Measurements from ENCODE around the gene CES3.

The CES3 gene

DNA sequence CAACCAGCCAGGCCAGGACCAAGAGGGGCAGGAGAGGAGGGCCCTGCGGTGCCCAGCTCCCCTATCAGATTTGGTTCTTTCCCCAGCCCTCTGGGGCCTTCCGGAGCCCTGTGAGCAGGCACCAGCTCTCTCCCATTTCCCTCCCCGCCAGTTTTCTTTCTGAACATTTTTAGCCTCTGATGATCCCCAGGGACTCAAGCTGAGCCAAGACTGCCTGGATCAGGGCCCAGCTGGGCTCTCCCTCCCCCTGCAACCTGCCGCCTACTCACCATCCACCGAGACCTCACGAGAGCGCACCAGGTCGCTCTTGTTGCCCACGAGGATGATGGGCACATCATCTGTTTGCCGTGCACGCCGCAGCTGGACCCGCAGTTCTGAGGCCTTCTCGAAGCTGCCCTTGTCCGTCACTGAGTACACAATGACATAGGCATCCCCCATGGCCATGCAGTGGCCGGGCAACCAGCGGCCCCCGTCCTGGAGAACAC is 37.8 kb upstream of the CES3 start:
- Mint-ChIP-seq H3K4me1 (ENCODE audit: low read depth) (peaks cover 11% of the 10 kb centered on the region), H3K27ac (no peak overlapping the region), H3K9me3 (no peaks in the 10 kb centered on the region), H3K36me3 (ENCODE audit: low read depth) (no peaks in the 10 kb centered on the region), H3K4me3 (no peak overlapping the region), H3K27me3 (ENCODE audit: low read depth) (peaks cover 43% of the 10 kb centered on the region)

DNA sequence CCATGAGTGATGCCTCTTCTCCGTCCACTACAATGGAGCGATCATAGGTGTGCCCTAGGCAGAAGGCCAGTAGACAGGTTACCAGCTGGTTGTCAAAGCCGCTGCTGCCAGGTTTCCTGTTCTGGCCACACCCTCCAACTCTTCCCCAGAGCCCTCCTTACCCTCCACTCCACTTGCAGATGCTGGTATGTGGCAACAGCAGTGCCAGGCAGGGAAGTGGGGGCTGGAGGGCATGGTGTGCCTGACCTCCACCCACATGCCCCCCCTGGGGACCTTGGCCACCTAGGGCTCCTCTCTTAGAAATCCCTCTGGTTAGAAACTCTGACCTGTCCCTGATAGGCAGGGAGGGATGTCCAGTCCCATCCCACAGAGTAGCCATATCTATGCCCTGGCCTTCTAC is 37.2 kb upstream of the CES3 start:
- Mint-ChIP-seq H3K36me3 (ENCODE audit: low read depth) (no peaks in the 10 kb centered on the region), H3K4me3 (no peak overlapping the region), H3K4me1 (ENCODE audit: low read depth) (peaks cover 14% of the 10 kb centered on the region), H3K9me3 (no peaks in the 10 kb centered on the region), H3K27me3 (ENCODE audit: low read depth) (peaks cover 42% of the 10 kb centered on the region), H3K27ac (no peak overlapping the region)

DNA sequence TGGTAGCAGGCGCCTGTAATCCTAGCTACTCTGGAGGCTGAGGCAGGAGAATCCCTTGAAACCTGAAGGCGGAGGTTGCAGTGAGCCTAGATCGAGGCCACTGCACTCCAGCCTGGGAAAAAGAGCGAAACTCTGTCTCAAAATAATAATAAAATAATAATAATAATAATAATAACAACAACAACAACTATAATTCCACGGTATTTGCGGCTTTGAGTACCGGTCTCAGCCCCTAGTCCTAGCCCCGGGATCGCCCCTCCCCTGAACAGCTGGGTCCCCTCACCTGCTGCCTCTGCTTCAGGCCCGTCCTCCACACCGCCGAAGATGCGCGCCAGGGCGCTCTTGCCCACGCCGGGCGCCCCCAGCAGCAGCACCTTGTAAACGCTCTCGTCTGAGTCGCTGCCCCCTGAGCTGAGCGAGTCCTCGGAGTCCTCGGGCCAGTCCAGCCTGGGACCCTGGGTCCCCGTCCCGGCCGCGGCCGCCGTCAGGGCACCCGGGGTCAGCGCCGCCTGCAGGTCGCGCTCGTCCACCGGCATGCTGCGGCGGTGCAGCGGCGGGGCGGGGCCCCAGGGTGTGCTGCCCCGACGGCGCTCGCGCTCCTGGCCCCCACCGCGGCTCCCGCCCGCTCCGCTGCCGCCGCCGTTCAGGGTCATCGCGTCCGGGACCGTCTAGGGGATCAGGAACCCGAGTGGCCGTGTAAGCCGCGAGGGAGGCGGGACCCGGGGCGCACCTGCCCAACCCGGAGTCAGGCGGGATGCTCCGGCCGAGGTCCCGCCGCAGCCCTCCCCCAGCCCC is 36.3 kb upstream of the CES3 start:
- Mint-ChIP-seq H3K27ac (no peak overlapping the region), H3K9me3 (no peaks in the 10 kb centered on the region), H3K27me3 (ENCODE audit: low read depth) (peaks cover 42% of the 10 kb centered on the region), H3K4me3 (no peak overlapping the region), H3K4me1 (ENCODE audit: low read depth) (peaks cover 14% of the 10 kb centered on the region), H3K36me3 (ENCODE audit: low read depth) (no peaks in the 10 kb centered on the region)

DNA sequence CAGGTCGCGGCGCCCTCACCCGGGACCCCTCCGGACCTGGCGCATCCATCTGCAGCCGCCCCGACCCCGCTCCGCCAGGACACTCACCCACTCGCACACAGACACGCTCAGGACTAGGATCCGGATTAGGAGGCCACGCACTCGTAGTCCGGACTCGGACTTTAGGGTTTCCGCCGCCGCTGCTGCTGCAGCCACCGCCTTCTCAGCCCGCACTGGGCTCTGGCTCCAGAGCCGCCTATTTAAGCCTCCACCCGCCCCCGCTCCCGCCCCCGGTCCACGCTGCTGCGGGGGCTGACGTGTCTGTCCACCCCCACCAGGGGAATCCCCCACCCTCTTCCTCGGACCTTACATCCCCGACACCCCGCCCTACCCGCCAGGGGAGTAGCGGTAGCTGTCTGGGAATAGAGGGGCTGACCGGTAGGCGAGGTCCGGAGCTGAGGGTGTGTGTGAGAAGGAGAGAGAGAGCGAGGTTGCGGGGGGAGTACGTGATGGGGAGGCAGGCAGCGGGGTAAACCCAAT is 35.7 kb upstream of the CES3 start, which contains the start of gene RRAD:
TSS of gene RRAD (minus strand) at position 214 of the 519 bp plus-strand sequence. CDS start 356 bp downstream, outside the sequence.
- Mint-ChIP-seq H3K27ac (no peak within 1 kb of the TSS), H3K9me3 (no peaks in the 10 kb centered on the region), H3K4me1 (ENCODE audit: low read depth) (peaks cover 14% of the 10 kb centered on the region), H3K4me3 (peak within 1 kb of the TSS; percentile 72), H3K36me3 (ENCODE audit: low read depth) (no peaks in the 10 kb centered on the region), H3K27me3 (ENCODE audit: low read depth) (peaks cover 42% of the 10 kb centered on the region)

DNA sequence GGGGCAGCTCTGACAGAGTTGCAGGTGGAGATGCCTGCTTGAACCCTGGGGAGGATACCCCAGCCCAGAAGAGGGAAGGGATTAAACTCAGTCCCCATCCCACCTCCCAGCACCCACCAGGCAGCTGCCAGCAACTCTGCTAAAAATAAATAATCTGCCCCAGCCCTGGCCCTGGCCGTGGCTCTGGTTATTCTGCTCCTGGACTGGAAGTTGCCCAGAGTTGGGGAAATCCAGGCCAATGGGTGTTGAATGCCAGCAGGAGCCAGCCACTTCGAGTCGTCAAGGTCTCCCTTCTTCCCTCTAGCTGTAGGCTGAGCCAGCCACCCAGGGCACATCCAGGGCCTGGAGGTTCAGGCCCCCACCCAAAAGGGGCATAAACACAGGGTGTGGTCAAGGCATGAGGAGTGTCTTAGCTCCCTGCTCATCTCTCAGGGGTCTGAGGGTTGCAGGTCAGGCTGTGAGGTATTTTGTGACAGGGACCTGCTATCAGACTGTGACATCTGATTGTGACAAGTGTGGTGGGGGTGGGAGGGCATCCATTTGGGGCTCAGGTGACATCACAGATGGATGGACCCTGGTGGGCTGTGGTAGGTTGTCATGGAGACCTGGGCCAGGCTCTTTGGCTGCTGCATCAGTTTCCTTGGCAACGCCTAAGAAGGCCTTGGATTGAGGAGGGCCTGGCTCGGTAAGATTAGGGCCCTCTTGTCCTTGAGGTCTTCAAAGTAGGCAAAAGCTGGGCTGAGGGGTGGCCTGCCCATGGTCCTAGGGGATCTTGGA is 34.7 kb upstream of the CES3 start:
- H3K36me3 Mint-ChIP-seq (ENCODE audit: low read depth), result no peaks in the 10 kb centered on the region

GRCh38 chr16:66926961-66927436 is 34.1 kb upstream of the CES3 start:
- Mint-ChIP-seq H3K27me3 (ENCODE audit: low read depth) (peaks cover 35% of the 10 kb centered on the region), H3K36me3 (ENCODE audit: low read depth) (peaks cover 2% of the 10 kb centered on the region), H3K4me1 (ENCODE audit: low read depth) (peaks cover 15% of the 10 kb centered on the region), H3K27ac (no peak overlapping the region), H3K4me3 (no peak overlapping the region), H3K9me3 (no peaks in the 10 kb centered on the region)

More for the DNA sequence above, 34.7 kb upstream of the CES3 start:
- Mint-ChIP-seq H3K27ac (no peak overlapping the region), H3K4me3 (no peak overlapping the region), H3K4me1 (ENCODE audit: low read depth) (peaks cover 14% of the 10 kb centered on the region), H3K9me3 (no peaks in the 10 kb centered on the region), H3K27me3 (ENCODE audit: low read depth) (peaks cover 37% of the 10 kb centered on the region)

- Mint-ChIP-seq H3K27me3 (ENCODE audit: low read depth) (peaks cover 32% of the 10 kb centered on the region), H3K27ac (no peak overlapping the region), H3K4me1 (ENCODE audit: low read depth) (peaks cover 20% of the 10 kb centered on the region)
Observed at GRCh38 chr16:66927918-66928649, 33.0 kb upstream of the CES3 start.

DNA sequence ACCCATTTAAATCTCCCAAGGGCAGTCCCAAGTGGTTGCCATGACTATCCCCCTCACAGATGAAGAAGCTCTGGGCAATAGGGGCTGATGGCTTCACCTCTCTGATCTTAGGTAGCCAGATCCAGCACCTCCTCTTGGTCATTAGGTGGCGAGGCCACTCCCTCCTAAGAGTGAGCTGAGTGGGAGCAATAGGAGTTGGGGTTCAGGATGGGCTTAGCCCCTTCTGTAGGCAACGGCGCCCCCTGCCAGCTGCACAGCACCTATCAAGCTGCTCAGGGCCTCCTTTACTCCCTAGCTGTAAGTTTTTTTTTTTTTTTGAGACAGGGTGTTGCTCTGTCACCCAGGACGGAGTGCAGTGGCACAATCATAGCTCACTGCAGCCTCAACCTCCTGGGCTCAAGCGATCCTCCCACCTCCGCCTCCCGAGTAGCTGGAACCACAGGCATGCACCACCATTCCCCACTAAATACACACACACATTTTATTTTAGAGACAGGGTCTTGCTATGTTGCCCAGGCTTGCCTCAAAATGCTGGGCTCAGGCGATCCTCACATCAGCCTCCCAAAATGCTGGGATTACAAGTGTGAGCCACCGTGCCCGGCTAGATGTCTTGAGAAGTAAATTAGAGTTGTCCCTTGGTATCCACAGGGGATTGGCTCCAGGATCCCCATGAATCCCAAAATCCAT is 32.2 kb upstream of the CES3 start:
- peaks cover 25% of the 10 kb centered on the region for H3K4me1 Mint-ChIP-seq (ENCODE audit: low read depth)
- no peak overlapping the region for H3K4me3 Mint-ChIP-seq
- H3K27ac Mint-ChIP-seq, result no peak overlapping the region
- H3K27me3 Mint-ChIP-seq (ENCODE audit: low read depth), result peaks cover 24% of the 10 kb centered on the region
- no peaks in the 10 kb centered on the region for H3K9me3 Mint-ChIP-seq
- peaks cover 13% of the 10 kb centered on the region for H3K36me3 Mint-ChIP-seq (ENCODE audit: low read depth)

More at GRCh38 chr16:66927918-66928649, 33.0 kb upstream of the CES3 start:
- peaks cover 6% of the 10 kb centered on the region for H3K36me3 Mint-ChIP-seq (ENCODE audit: low read depth)
- H3K9me3 Mint-ChIP-seq, result no peaks in the 10 kb centered on the region
- H3K4me3 Mint-ChIP-seq, result no peak overlapping the region

GRCh38 chr16:66930189-66930588 is 30.9 kb upstream of the CES3 start:
- H3K9me3 Mint-ChIP-seq, result no peaks in the 10 kb centered on the region
- no peak overlapping the region for H3K4me3 Mint-ChIP-seq

GRCh38 chr16:66931665-66932064 is 29.4 kb upstream of the CES3 start:
- Mint-ChIP-seq H3K27me3 (ENCODE audit: low read depth) (no peaks in the 10 kb centered on the region), H3K36me3 (ENCODE audit: low read depth) (peaks cover 22% of the 10 kb centered on the region), H3K4me1 (ENCODE audit: low read depth) (peaks cover 34% of the 10 kb centered on the region), H3K4me3 (peak overlapping the region; percentile 33), H3K9me3 (no peaks in the 10 kb centered on the region), H3K27ac (peak overlapping the region; percentile 21)

More at GRCh38 chr16:66930189-66930588, 30.9 kb upstream of the CES3 start:
- Mint-ChIP-seq H3K27ac (no peak overlapping the region), H3K36me3 (ENCODE audit: low read depth) (peaks cover 18% of the 10 kb centered on the region), H3K27me3 (ENCODE audit: low read depth) (peaks cover 14% of the 10 kb centered on the region), H3K4me1 (ENCODE audit: low read depth) (peaks cover 28% of the 10 kb centered on the region)

DNA sequence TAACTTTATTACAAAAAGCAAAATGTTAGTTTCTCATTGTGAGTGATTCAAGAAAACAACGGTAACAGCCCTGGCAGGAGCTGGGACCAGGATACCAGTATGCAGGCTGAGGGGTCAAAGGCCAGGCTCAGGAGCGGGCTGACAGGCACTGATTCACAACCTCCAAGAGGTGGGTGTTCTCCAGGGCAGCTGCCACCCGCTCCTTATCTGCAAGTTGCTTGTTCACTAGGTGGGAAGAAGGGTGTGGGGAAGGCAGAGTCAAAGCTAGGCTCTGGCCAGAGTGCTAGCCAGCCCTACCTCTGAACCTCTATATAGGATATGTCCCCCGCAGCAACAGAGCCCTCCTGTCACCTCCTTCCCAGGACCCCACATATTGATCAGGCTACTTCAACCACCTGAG is 29.0 kb upstream of the CES3 start:
- H3K36me3 Mint-ChIP-seq (ENCODE audit: low read depth), result peaks cover 24% of the 10 kb centered on the region
- no peaks in the 10 kb centered on the region for H3K27me3 Mint-ChIP-seq (ENCODE audit: low read depth)
- H3K9me3 Mint-ChIP-seq, result no peaks in the 10 kb centered on the region
- peaks cover 38% of the 10 kb centered on the region for H3K4me1 Mint-ChIP-seq (ENCODE audit: low read depth)
- peak overlapping the region; percentile 97 for H3K4me3 Mint-ChIP-seq
- H3K27ac Mint-ChIP-seq, result peak overlapping the region; percentile 32

DNA sequence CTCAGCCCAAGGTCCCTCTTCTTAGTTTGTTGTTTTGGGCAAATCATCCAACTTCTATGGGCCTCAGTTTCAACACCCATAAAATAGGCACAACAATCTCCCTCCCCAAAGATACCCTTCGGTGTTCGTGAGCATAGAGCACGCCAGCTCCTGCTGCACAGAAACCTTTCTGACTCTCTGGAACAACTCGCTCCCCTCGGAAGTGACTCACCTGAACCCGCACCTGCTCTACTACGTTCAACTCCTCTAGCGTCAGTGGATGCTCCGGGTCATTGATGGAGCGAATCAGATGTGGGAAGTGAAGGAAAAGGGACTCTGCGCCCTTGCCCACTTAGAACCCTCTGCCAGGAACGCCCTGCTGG is 27.3 kb upstream of the CES3 start:
- peak overlapping the region; percentile 96 for H3K27ac Mint-ChIP-seq
- no peaks in the 10 kb centered on the region for H3K9me3 Mint-ChIP-seq
- peaks cover 24% of the 10 kb centered on the region for H3K36me3 Mint-ChIP-seq (ENCODE audit: low read depth)
- no peaks in the 10 kb centered on the region for H3K27me3 Mint-ChIP-seq (ENCODE audit: low read depth)
- peaks cover 35% of the 10 kb centered on the region for H3K4me1 Mint-ChIP-seq (ENCODE audit: low read depth)
- H3K4me3 Mint-ChIP-seq, result peak overlapping the region; percentile 97

- H3K27me3 Mint-ChIP-seq (ENCODE audit: low read depth), result no peaks in the 10 kb centered on the region
- peaks cover 24% of the 10 kb centered on the region for H3K36me3 Mint-ChIP-seq (ENCODE audit: low read depth)
- peak within 1 kb of the TSS; percentile 96 for H3K27ac Mint-ChIP-seq
- peaks cover 35% of the 10 kb centered on the region for H3K4me1 Mint-ChIP-seq (ENCODE audit: low read depth)
- H3K4me3 Mint-ChIP-seq, result peak within 1 kb of the TSS; percentile 97
- H3K9me3 Mint-ChIP-seq, result no peaks in the 10 kb centered on the region
Observed at GRCh38 chr16:66934138-66934838, 26.8 kb upstream of the CES3 start, which contains the start of gene CIAO2B. Gene CIAO2B, minus strand, starts transcription at chr16:66934402. Its CDS starts 38 bp downstream, at chr16:66934364.
